WTC11 (cell line): Measurements from ENCODE around the gene LBH. TPM values are rescaled to one million over a fixed set of nuclear protein-coding genes. Genes with fewer than 3 reads are reported as not detected.

Experiments used
- ATAC-seq: fragments of 200-7000 bp; cut with Tn5 transposase; 2 replicates; pipeline ENCODE4 v1.10.0; 2021; ENCODE audit warnings: mild to moderate bottlenecking, moderate library complexity
- CTCF ChIA-PET: fragments of 300-600 bp; sonication (Branson Sonifier 250); formaldehyde crosslinking; loops from one replicate; lab custom pipeline; 2021; ENCODE audit warnings: antibody characterized with exemption; lab: Charles Lee
- POLR2A ChIA-PET: fragments of 350-600 bp; sonication (Branson Sonifier 250); formaldehyde crosslinking; loops from one replicate; lab custom pipeline; 2021; ENCODE audit warnings: antibody characterized with exemption; lab: Charles Lee
- DNase-seq: peaks from one replicate; pipeline ENCODE4 v3.0.0; 2021; ENCODE audit warnings: low spot score
- H3K27ac Mint-ChIP-seq: 2 replicates; pipeline ENCODE4 v1.8.0; 2021; ENCODE audit warnings: mixed read lengths
- H3K27me3 Mint-ChIP-seq: 2 replicates; pipeline ENCODE4 v1.8.0; 2021; ENCODE audit warnings: low read depth, mild to moderate bottlenecking, moderate library complexity, mixed read lengths
- H3K36me3 Mint-ChIP-seq: 2 replicates; pipeline ENCODE4 v1.8.0; 2021; ENCODE audit warnings: mixed read lengths
- H3K4me1 Mint-ChIP-seq: 2 replicates; pipeline ENCODE4 v1.8.0; 2022; ENCODE audit warnings: mixed read lengths
- H3K4me3 Mint-ChIP-seq: 2 replicates; pipeline ENCODE4 v1.8.0; 2021; ENCODE audit warnings: mild to moderate bottlenecking, moderate library complexity, mixed read lengths
- H3K9me3 Mint-ChIP-seq: 2 replicates; pipeline ENCODE4 v1.8.0; 2021; ENCODE audit warnings: mixed read lengths
- ATF2 ChIP-seq: sonication (generic); formaldehyde crosslinking; IDR thresholded peaks from 2 replicates; pipeline ENCODE4 v1.8.1; 2022; ENCODE audit warnings: low read depth, missing genetic modification reagents, borderline replicate concordance
- CBFB ChIP-seq: sonication (generic); formaldehyde crosslinking; IDR thresholded peaks from 2 replicates; pipeline ENCODE4 v1.8.1; 2022; ENCODE audit warnings: mild to moderate bottlenecking, low read depth, missing genetic modification reagents
- E2F1 ChIP-seq: sonication (generic); formaldehyde crosslinking; IDR thresholded peaks from 2 replicates; pipeline ENCODE4 v1.8.0; 2022; ENCODE audit warnings: mild to moderate bottlenecking, missing genetic modification reagents
- ETV6 ChIP-seq: sonication (generic); formaldehyde crosslinking; IDR thresholded peaks from 2 replicates; pipeline ENCODE4 v1.8.1; 2022; ENCODE audit warnings: mild to moderate bottlenecking, missing genetic modification reagents
- FOXP1 ChIP-seq: sonication (generic); formaldehyde crosslinking; IDR thresholded peaks from 2 replicates; pipeline ENCODE4 v1.8.0; 2022; ENCODE audit warnings: missing genetic modification reagents, mild to moderate bottlenecking, moderate library complexity, borderline replicate concordance
- HMGA2 ChIP-seq: fragments of 250-450 bp; sonication (Bioruptor Pico); IDR thresholded peaks from 2 replicates; pipeline ENCODE4 v1.4.0; 2021; ENCODE audit warnings: mild to moderate bottlenecking, moderate library complexity
- HMGXB4 ChIP-seq: sonication (generic); formaldehyde crosslinking; IDR thresholded peaks from 2 replicates; pipeline ENCODE4 v1.8.1; 2023; ENCODE audit warnings: mild to moderate bottlenecking, moderate library complexity, missing genetic modification reagents
- IRF2 ChIP-seq: sonication (generic); formaldehyde crosslinking; IDR thresholded peaks from 2 replicates; pipeline ENCODE4 v1.8.0; 2022; ENCODE audit warnings: low read depth, missing genetic modification reagents, borderline replicate concordance
- JAZF1 ChIP-seq: fragments of 250-450 bp; sonication (Bioruptor Pico); IDR thresholded peaks from 2 replicates; pipeline ENCODE4 v1.9.0; 2021; ENCODE audit warnings: moderate library complexity, mild to moderate bottlenecking, inconsistent platforms
- KAT7 ChIP-seq: sonication (generic); formaldehyde crosslinking; IDR thresholded peaks from 2 replicates; pipeline ENCODE4 v1.8.1; 2023; ENCODE audit warnings: missing genetic modification reagents, mild to moderate bottlenecking, borderline replicate concordance
- MAX ChIP-seq: sonication (generic); formaldehyde crosslinking; IDR thresholded peaks from 2 replicates; pipeline ENCODE4 v1.8.0; 2022; ENCODE audit warnings: mild to moderate bottlenecking, missing genetic modification reagents
- MLX ChIP-seq: sonication (generic); formaldehyde crosslinking; IDR thresholded peaks from 2 replicates; pipeline ENCODE4 v1.8.1; 2023; ENCODE audit warnings: mild to moderate bottlenecking, missing genetic modification reagents, moderate library complexity
- MYBL2 ChIP-seq: sonication (generic); formaldehyde crosslinking; IDR thresholded peaks from 2 replicates; pipeline ENCODE4 v1.8.1; 2023; ENCODE audit warnings: mild to moderate bottlenecking, moderate library complexity, missing genetic modification reagents
- NFATC4 ChIP-seq: fragments of 250-450 bp; sonication (Bioruptor Pico); IDR thresholded peaks from 2 replicates; pipeline ENCODE4 v1.9.0; 2021; ENCODE audit warnings: mild to moderate bottlenecking
- SMAD3 ChIP-seq: sonication (generic); formaldehyde crosslinking; IDR thresholded peaks from 2 replicates; pipeline ENCODE4 v1.8.0; 2022; ENCODE audit warnings: missing genetic modification reagents, mild to moderate bottlenecking, borderline replicate concordance
- SP1 ChIP-seq: sonication (generic); formaldehyde crosslinking; conservative IDR thresholded peaks from 2 replicates; pipeline ENCODE4 v1.8.1; 2022; ENCODE audit warnings: missing genetic modification reagents
- TEAD4 ChIP-seq: sonication (generic); formaldehyde crosslinking; IDR thresholded peaks from 2 replicates; pipeline ENCODE4 v1.8.0; 2022; ENCODE audit warnings: mild to moderate bottlenecking, missing genetic modification reagents
- ZBTB43 ChIP-seq: sonication (generic); formaldehyde crosslinking; IDR thresholded peaks from 2 replicates; pipeline ENCODE4 v1.8.1; 2023; ENCODE audit warnings: mild to moderate bottlenecking, missing genetic modification reagents
- ZNF121 ChIP-seq: sonication (generic); formaldehyde crosslinking; IDR thresholded peaks from 2 replicates; pipeline ENCODE4 v1.8.0; 2023; ENCODE audit warnings: missing genetic modification reagents
- ZNF281 ChIP-seq: sonication (generic); formaldehyde crosslinking; IDR thresholded peaks from 2 replicates; pipeline ENCODE4 v1.8.0; 2023; ENCODE audit warnings: mild to moderate bottlenecking, missing genetic modification reagents
- ZNF317 ChIP-seq: sonication (generic); formaldehyde crosslinking; IDR thresholded peaks from 2 replicates; pipeline ENCODE4 v1.8.1; 2023; ENCODE audit warnings: low read depth, mild to moderate bottlenecking, moderate library complexity, missing genetic modification reagents, borderline replicate concordance
- ZNF416 ChIP-seq: fragments of 250-450 bp; sonication (Bioruptor Pico); IDR thresholded peaks from 2 replicates; pipeline ENCODE4 v1.9.0; 2021; ENCODE audit warnings: mild to moderate bottlenecking, inconsistent platforms
- ZSCAN18 ChIP-seq: fragments of 250-450 bp; sonication (Bioruptor Pico); IDR thresholded peaks from 2 replicates; pipeline ENCODE4 v2.1.2; 2022; ENCODE audit warnings: mild to moderate bottlenecking, moderate library complexity
- total RNA-seq: library from RNA; stranded (reverse); gene quantifications from 3 replicates; pipeline ENCODE4 v1.2.3, GENCODE V29; 2021

Gene LBH
- total RNA-seq, 1 experiment from 2014 or later = 47.3 TPM

GRCh38 chr2:30209227-30209626 lies 22.1 kb upstream of the LBH start:
- no peak overlapping the region for H3K27ac Mint-ChIP-seq
- no peaks in the 10 kb centered on the region for H3K36me3 Mint-ChIP-seq
- no peaks in the 10 kb centered on the region for H3K27me3 Mint-ChIP-seq
- ChIA-PET CTCF (interaction anchor here (1.0 to 5.6 kb wide), 11 partner anchors 9 to 502 kb away, joined by 3 to 62 read pairs (median 4); no protein-coding TSS in a partner anchor), POLR2A (no interaction called here)
- H3K4me3 Mint-ChIP-seq = no peak overlapping the region
- no peaks in the 10 kb centered on the region for H3K9me3 Mint-ChIP-seq
- H3K4me1 Mint-ChIP-seq = peaks cover 6% of the 10 kb centered on the region
- TF ChIP-seq ZNF416 = no peak
- no peak for TF ChIP-seq KAT7
- no peak for TF ChIP-seq TEAD4 (CRISPR knock-in tag)
- TF ChIP-seq SMAD3 (CRISPR knock-in tag) = no peak
- no peak for TF ChIP-seq IRF2
- no peak for TF ChIP-seq HMGA2 (CRISPR knock-in tag)
- TF ChIP-seq JAZF1 (CRISPR knock-in tag) = no peak
- no peak for TF ChIP-seq ZNF317
- no peak for ATAC-seq
- no peak for DNase-seq

- H3K4me3 Mint-ChIP-seq = no peak overlapping the region
- TF ChIP-seq TEAD4 (CRISPR knock-in tag) (no peak), ZNF281 (CRISPR knock-in tag) (no peak), SP1 (CRISPR knock-in tag) (no peak), MLX (CRISPR knock-in tag) (no peak), ZSCAN18 (CRISPR knock-in tag) (no peak), ZNF121 (CRISPR knock-in tag) (no peak), MYBL2 (CRISPR knock-in tag) (no peak), HMGXB4 (no peak), ZBTB43 (CRISPR knock-in tag) (no peak), FOXP1 (CRISPR knock-in tag) (no peak), NFATC4 (CRISPR knock-in tag) (no peak), E2F1 (no peak), CBFB (no peak), IRF2 (no peak), ATF2 (CRISPR knock-in tag) (no peak), MAX (CRISPR knock-in tag) (no peak), ETV6 (CRISPR knock-in tag) (no peak)
Observed at GRCh38 chr2:30213326-30213725, 18.0 kb upstream of the LBH start.

More at GRCh38 chr2:30213326-30213725, 18.0 kb upstream of the LBH start:
- no peak for DNase-seq
- H3K27me3 Mint-ChIP-seq = no peaks in the 10 kb centered on the region
- H3K4me1 Mint-ChIP-seq = peaks cover 21% of the 10 kb centered on the region
- ATAC-seq = no peak
- no peaks in the 10 kb centered on the region for H3K9me3 Mint-ChIP-seq
- POLR2A ChIA-PET = no interaction called here
- CTCF ChIA-PET = interaction anchor here (1.1 to 1.5 kb wide), 3 partner anchors 26 to 498 kb away, joined by 4 read pairs; no protein-coding TSS in a partner anchor
- H3K36me3 Mint-ChIP-seq = no peaks in the 10 kb centered on the region
- no peak overlapping the region for H3K27ac Mint-ChIP-seq
